Lower lobe of right lung (tissue), 2 donors: ENCODE measurements around the gene MAB21L4. TPM values are rescaled to one million over a fixed set of nuclear protein-coding genes. Genes with fewer than 3 reads are reported as not detected.

Experiments
- ATAC-seq, 2 donors: fragments of 200-7000 bp; cut with Tn5 transposase; one replicate each; pipeline ENCODE4 v1.9.1; 2020 to 2022; ENCODE audit warnings: mild to moderate bottlenecking in 2 of 2, moderate library complexity in 2 of 2
- DNase-seq: peaks from one replicate; pipeline ENCODE4 v3.0.0-alpha.2; 2020
- H3K27ac ChIP-seq: fragments of 200-600 bp; one replicate; pipeline ENCODE4 v1.8.0; 2022
- H3K27me3 ChIP-seq: fragments of 200-600 bp; one replicate; pipeline ENCODE4 v1.8.0; 2022; ENCODE audit warnings: low read depth
- H3K36me3 ChIP-seq: fragments of 200-600 bp; one replicate; pipeline ENCODE4 v1.8.0; 2022; ENCODE audit warnings: mild to moderate bottlenecking
- H3K4me1 ChIP-seq: fragments of 200-600 bp; one replicate; pipeline ENCODE4 v1.8.0; 2022
- H3K4me3 ChIP-seq: fragments of 200-600 bp; one replicate; pipeline ENCODE4 v1.8.0; 2022; ENCODE audit warnings: mild to moderate bottlenecking
- H3K9me3 ChIP-seq: fragments of 200-600 bp; one replicate; pipeline ENCODE4 v1.8.0; 2022
- CTCF ChIP-seq: fragments of 200-600 bp; IDR thresholded peaks from one replicate; pipeline ENCODE4 v1.8.0; 2022; ENCODE audit warnings: antibody characterized with exemption, mild to moderate bottlenecking
- intact Hi-C: fragments of 100-400 bp; cut with DNase I; formaldehyde crosslinking; loops from one replicate; pipeline ENCODE4 v1.11.0; 2022
- total RNA-seq: library from RNA; stranded (reverse); fragmentation: NEBNext Ultra II Directional; extraction: Animal tissue kit (Norgen Biotek cat#: 25700); gene quantifications from one replicate; pipeline ENCODE4 v1.2.1, GENCODE V29; 2021
- donor health status: DM: no; HTN: yes; CAD: no; lungs with severe emphysema.

Gene MAB21L4
- total RNA-seq, 1 donor from 2014 or later: 17.0 TPM

- Histone ChIP-seq H3K4me3 (no peak overlapping the region), H3K9me3 (no peaks in the 10 kb centered on the region), H3K36me3 (no peaks in the 10 kb centered on the region), H3K27ac (no peak overlapping the region), H3K4me1 (no peaks in the 10 kb centered on the region), H3K27me3 (no peaks in the 10 kb centered on the region)
- DNase-seq (peak; percentile 40), ATAC-seq (no peak)
- no peak for TF ChIP-seq CTCF
- intact Hi-C loops: no loop called here
Measured at GRCh38 chr2:240930096-240930630, 34.2 kb upstream of the MAB21L4 start.

- no peak for TF ChIP-seq CTCF
- ATAC-seq: no peak
- intact Hi-C loops: no loop called here
- H3K4me1 ChIP-seq: no peaks in the 10 kb centered on the region
- no peak for DNase-seq
- no peaks in the 10 kb centered on the region for H3K9me3 ChIP-seq
- H3K27ac ChIP-seq: no peak overlapping the region
- H3K36me3 ChIP-seq: no peaks in the 10 kb centered on the region
- H3K4me3 ChIP-seq: no peak overlapping the region
- no peaks in the 10 kb centered on the region for H3K27me3 ChIP-seq
Measured at GRCh38 chr2:240929364-240930095, 33.6 kb upstream of the MAB21L4 start.

DNA sequence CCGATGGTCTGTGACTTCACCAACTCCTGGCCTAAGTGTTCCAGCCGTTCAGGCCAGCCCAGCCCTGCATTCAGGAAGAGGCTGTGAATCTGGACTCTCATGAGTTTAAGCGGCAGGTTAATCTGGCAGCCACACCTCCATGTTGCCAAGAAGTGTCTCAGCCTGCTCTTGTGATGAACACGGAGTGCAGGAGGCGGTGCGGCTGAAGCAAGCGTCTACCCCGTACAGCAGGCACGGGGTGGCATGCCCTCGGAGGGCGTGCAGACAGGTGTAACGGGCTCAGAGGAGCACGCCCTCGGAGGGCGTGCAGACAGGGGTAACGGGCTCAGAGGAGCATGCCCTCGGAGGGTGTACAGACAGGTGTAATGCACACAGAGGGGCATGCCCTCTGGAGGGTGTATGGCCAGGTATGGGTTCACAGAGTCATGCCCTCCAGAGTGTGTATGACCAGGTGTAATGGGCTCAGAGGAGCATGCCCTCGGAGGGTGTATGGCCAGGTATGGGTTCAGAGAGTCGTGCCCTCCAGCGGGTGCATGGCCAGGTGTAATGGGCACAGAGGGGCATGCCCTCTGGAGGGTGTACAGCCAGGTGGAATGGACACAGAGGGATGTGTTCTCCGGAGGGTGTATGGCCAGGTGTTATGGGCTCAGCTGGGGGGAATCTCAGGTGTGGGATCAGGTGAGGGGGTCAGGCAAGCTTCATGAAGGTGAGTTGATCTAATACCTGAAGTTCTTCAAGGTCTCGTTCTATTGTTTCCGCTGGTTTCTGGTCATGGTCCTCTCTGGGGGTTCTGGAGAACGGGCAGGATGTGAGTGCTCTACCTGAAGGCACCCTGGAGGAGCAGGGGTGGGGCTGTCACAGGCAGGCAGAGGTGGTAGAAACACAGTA is 32.8 kb upstream of the MAB21L4 start:
- intact Hi-C loops: no loop called here
- DNase-seq (no peak), ATAC-seq (no peak)

GRCh38 chr2:240927390-240927781 is 31.4 kb upstream of the MAB21L4 start:
- DNase-seq (no peak), ATAC-seq (no peak)
- no peaks in the 10 kb centered on the region for H3K9me3 ChIP-seq
- no peak overlapping the region for H3K4me3 ChIP-seq
- H3K36me3 ChIP-seq: no peaks in the 10 kb centered on the region
- intact Hi-C loops: no loop called here
- H3K27ac ChIP-seq: no peak overlapping the region
- H3K4me1 ChIP-seq: no peaks in the 10 kb centered on the region
- no peaks in the 10 kb centered on the region for H3K27me3 ChIP-seq
- no peak for TF ChIP-seq CTCF

More for the DNA sequence above, 32.8 kb upstream of the MAB21L4 start:
- H3K36me3 ChIP-seq: no peaks in the 10 kb centered on the region
- H3K4me1 ChIP-seq: no peaks in the 10 kb centered on the region
- H3K27ac ChIP-seq: no peak overlapping the region
- H3K27me3 ChIP-seq: no peaks in the 10 kb centered on the region
- no peak for TF ChIP-seq CTCF
- H3K9me3 ChIP-seq: no peaks in the 10 kb centered on the region
- H3K4me3 ChIP-seq: no peak overlapping the region

- intact Hi-C loops: no loop called here
- DNase-seq (peak; percentile 46), ATAC-seq (no peak)
Measured at GRCh38 chr2:240926516-240927389, 30.8 kb upstream of the MAB21L4 start.

More at GRCh38 chr2:240926516-240927389, 30.8 kb upstream of the MAB21L4 start:
- H3K4me1 ChIP-seq: no peaks in the 10 kb centered on the region
- H3K27ac ChIP-seq: no peak overlapping the region
- no peak for TF ChIP-seq CTCF
- H3K36me3 ChIP-seq: no peaks in the 10 kb centered on the region
- no peaks in the 10 kb centered on the region for H3K27me3 ChIP-seq
- no peaks in the 10 kb centered on the region for H3K9me3 ChIP-seq
- no peak overlapping the region for H3K4me3 ChIP-seq
